Limb (tissue), 2 donors: Measurements from ENCODE around the gene HPCAL4.

Source experiments
- DNase-seq, 2 donors: peaks; one replicate each; pipeline ENCODE4 v3.0.0-alpha.2; 2016; ENCODE audit errors: extremely low spot score in 2 of 2

Gene HPCAL4

GRCh38 chr1:39676948-39677548 is 14.2 kb downstream of the HPCAL4 start:
- DNase-seq, result no peak

GRCh38 chr1:39675220-39675619 is 16.0 kb downstream of the HPCAL4 start:
- no peak for DNase-seq

GRCh38 chr1:39673215-39673614 is 18.0 kb downstream of the HPCAL4 start:
- no peak for DNase-seq

- DNase-seq, result no peak
Measured at GRCh38 chr1:39672551-39672947, 18.7 kb downstream of the HPCAL4 start.

GRCh38 chr1:39671793-39672550 is 19.3 kb downstream of the HPCAL4 start, which contains the start of gene NT5C1A:
NT5C1A (minus strand) TSS chr1:39672107; CDS start chr1:39672038, 69 bp downstream.
- peak in 1 of 2 donors; percentile 62 for DNase-seq

GRCh38 chr1:39671433-39671792 is 19.8 kb downstream of the HPCAL4 start:
- peak in 1 of 2 donors; percentile 71 for DNase-seq

GRCh38 chr1:39670689-39671088 is 20.5 kb downstream of the HPCAL4 start:
- DNase-seq, result no peak

- DNase-seq, result no peak
Measured at GRCh38 chr1:39668894-39669293, 22.3 kb downstream of the HPCAL4 start.

- no peak for DNase-seq
Measured at GRCh38 chr1:39668111-39668510, 23.1 kb downstream of the HPCAL4 start.

- DNase-seq, result no peak
Measured at GRCh38 chr1:39666772-39667171, 24.5 kb downstream of the HPCAL4 start.

GRCh38 chr1:39663559-39663958 is 27.7 kb downstream of the HPCAL4 start:
- no peak for DNase-seq

- no peak for DNase-seq
Measured at GRCh38 chr1:39662861-39663260, 28.4 kb downstream of the HPCAL4 start.

- no peak for DNase-seq
Measured at GRCh38 chr1:39659538-39659937, 31.7 kb downstream of the HPCAL4 start.

GRCh38 chr1:39659110-39659509 is 32.1 kb downstream of the HPCAL4 start:
- DNase-seq, result no peak

GRCh38 chr1:39657923-39658485 is 33.2 kb downstream of the HPCAL4 start:
- peak in 1 of 2 donors; percentile 73 for DNase-seq

- no peak for DNase-seq
Measured at GRCh38 chr1:39657402-39657801, 33.8 kb downstream of the HPCAL4 start.

GRCh38 chr1:39656391-39656790 is 34.8 kb downstream of the HPCAL4 start:
- no peak for DNase-seq

GRCh38 chr1:39655578-39656268 is 35.5 kb downstream of the HPCAL4 start:
- DNase-seq, result no peak

- no peak for DNase-seq
Measured at GRCh38 chr1:39654291-39654690, 36.9 kb downstream of the HPCAL4 start.

- DNase-seq, result peak; percentile 76 to 85
Measured at GRCh38 chr1:39653546-39654031, 37.6 kb downstream of the HPCAL4 start.

- no peak for DNase-seq
Measured at GRCh38 chr1:39652554-39652953, 38.7 kb downstream of the HPCAL4 start.

GRCh38 chr1:39652105-39652504 is 39.1 kb downstream of the HPCAL4 start:
- no peak for DNase-seq
